HG03439 (cell line): ENCODE data around the gene LBHD2.

Experiments used
- ATAC-seq: cut with Tn5 transposase; IDR thresholded peaks from one replicate; pipeline ENCODE4 v1.9.1; 2021; ENCODE audit warnings: mild to moderate bottlenecking, moderate library complexity; ENCODE audit not compliant: unreplicated experiment

LBHD2 gene

DNA sequence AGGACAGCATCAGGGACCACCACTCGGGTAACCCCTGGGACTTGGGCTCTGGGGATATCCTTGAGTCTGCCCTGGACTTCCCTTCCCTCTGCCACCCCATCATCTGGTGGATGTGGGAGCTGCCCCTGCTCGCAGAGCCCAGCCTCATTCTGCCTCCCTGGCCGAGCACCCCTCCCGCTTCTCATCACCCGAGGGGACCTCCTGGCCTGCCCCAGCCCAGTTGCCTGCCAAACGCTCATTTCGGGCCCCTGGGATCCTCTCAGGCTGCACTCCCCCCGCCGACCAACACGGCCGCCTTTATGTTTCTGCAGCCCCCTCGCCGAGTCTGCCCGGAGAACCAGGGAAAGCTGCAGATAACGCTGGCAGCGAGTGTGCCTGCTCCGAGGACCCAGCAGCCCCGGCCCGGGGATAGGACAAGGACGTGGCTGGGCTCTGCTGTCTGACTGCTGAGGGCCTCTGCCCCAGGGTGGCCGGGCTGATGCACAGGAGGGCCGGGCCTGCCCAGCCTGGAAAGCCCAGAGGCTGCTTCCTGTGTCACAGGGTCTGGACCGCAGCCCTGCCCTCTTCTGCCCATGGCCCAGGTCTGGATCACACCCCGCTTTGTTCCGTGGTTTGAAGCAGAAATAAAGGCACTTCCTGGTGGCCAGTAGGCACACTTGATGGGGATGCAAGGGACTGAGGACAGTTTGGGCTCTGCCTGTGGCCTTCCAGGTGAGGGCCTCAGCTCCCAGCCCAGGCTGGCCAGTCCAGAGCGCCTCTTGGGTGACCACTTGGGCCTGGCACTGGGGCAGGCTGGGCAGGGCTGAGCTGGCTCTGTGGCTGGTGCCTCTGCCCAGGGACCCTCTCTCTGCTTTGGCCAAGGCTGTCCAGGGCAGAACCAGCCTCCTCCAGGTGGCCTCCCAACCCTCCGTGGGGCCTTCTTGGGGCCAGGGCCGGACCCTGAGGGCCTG, 5.7 kb downstream of the LBHD2 start:
- no peak for ATAC-seq

DNA sequence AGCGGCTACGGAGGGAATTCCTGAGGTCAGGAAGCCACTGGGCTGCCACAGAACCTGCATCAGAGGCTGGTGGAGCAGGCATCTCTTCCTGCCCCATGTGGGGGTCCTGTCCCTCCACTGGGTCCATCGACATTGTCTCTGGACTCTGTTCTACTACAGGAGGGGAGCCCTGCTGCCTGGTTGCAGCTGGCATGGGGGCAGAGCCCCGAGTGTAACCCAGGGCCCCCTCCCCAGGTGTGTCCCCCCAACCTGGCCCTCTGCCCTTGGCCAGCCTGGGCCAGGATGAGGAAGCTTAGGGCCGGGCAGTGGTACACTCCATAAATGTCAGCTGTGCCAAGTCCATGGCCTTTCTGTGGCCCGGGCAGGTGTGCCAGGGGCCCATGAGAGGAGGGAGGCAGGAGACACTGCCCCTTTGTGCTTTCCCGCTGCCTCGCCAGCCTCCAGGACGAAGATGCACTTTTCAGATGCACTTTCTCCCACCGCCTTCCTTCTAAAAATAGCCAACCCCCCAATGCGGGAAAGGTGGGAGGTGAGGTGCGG, 6.5 kb downstream of the LBHD2 start:
- no peak for ATAC-seq

- ATAC-seq: peak; percentile 46
Measured at GRCh38 chr14:103091041-103091882, 7.3 kb downstream of the LBHD2 start.

DNA sequence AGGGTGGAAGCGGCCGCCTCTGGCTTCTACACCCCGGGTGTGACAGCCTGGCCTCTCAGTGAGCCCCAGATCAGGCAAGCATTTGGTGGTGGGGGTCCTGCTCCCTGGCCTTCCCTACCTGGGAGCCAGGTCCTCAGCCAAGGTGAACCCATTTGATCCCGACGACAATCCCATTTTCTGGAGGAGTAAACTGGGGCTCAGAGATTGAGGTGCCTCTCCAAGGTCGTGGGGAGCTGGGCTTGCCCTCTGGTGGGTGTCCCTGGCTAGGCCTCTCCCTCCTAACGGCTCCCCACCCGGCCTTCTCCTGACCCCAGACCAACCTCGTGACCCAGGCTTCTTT, 7.8 kb downstream of the LBHD2 start:
- ATAC-seq: peak; percentile 12

DNA sequence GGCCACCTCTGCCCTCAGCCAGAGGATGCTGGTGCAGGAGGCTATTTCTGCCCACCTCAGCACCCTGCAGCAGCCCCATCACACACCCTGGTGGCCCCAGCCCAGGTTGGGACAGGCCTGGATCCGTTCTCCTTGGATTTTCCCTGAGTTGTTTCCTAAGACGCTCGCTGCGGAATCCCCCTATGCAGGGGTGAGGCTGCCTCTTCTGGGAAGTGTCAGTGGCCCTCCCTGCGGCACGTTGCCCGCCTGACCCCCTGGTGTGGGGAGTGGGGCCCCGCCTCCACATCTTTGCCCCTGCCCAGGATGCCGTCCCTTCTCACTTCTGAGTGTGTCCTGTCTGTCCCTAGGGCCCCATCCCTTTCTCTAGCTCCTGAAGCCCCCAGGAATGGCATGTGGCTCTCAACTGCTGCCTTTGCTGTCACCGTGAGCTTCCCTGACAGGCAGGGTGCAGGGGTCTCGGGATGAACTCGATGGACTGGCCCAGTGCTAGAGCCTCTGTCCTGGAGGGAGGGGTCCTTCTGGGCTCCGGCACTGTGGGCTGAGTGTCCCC, 9.9 kb downstream of the LBHD2 start:
- no peak for ATAC-seq

- ATAC-seq: no peak
Measured at GRCh38 chr14:103094406-103095209, 10.6 kb downstream of the LBHD2 start, which contains the start of gene EXOC3L4. TSS of gene EXOC3L4 (plus strand) at chr14:103094725. CDS start at chr14:103100220, 5,495 bp downstream.

GRCh38 chr14:103095210-103095778, 11.3 kb downstream of the LBHD2 start:
- ATAC-seq: no peak

GRCh38 chr14:103096387-103096786, 12.4 kb downstream of the LBHD2 start:
- no peak for ATAC-seq

- no peak for ATAC-seq
Measured at GRCh38 chr14:103097244-103097993, 13.4 kb downstream of the LBHD2 start.

DNA sequence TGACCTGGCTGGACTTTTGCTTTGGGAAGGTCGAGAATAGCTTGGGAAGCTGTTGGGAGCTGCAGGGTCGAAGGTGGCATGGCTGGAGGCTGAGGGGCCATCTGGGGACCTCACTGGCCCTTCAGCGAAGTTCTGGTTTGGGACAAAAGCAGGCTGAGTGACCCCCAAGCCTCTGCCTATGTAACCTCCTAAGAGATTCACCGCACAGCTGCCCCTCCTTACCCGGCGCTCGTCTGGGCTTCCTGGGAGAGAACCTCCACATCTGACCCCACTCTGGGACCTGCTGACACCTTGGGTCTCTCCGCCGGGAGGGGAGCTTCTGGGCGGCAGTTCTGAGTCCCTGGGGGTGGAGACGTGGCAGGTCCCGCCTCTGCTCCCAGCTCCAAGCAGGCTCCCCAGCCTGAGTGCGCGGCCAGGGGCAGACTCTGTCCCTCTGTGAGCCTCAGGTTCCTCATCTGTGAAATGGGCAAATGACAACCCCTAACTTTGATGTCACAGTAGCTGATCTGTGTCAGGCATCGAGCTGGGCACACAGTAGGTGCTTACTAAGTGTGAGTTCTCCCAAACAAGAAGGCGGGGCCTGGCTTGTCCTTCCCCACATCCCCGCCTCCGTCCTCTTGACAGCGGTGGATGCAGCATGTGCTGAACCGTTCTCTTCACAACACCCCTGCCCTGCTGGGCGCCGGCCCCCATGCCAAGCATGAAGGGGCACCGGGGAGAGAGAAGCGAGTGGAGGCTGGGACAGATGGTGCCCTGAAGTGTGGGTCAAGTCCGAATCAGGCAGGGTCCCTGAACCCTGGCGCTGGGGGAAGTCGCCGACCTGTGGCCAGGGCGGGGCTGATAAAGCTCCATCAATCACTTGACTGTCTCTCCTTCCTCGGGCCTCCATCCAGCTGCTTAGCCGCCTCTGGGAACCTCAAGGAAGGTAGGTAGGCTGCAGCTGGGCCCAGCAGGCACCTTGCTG, 14.3 kb downstream of the LBHD2 start:
- no peak for ATAC-seq

DNA sequence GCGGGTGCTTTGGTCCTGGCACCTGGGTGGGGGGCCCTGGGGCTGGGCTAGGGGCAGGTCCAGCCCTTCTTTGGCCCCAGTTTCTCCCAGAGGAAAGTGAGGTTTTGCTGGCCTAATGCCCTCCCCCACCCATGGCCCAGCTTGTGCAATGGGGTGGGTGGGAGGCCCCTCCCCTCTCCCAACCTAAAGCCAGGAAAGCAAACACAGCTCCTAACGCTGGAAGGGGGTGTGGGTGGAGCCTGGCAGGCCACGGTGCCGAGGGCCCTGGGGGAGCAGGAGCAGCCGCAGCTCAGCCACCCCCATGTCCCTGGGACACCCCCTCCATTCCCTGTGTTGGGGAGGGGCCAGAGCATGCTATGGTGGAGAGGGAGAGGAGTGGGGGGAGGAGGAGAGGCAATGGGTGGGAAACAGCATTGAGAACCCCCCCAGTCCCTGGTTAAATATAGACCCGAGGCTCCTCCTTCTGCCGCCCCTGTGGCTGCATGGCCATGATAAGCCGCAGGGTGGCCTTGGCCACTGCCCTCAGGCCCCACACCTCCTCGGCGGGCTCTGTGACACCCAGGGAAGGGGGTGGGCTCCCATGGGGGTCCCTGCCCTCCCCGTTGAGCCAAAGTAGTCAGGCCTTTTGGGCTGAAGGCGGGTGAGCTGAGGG, 15.2 kb downstream of the LBHD2 start:
- no peak for ATAC-seq

DNA sequence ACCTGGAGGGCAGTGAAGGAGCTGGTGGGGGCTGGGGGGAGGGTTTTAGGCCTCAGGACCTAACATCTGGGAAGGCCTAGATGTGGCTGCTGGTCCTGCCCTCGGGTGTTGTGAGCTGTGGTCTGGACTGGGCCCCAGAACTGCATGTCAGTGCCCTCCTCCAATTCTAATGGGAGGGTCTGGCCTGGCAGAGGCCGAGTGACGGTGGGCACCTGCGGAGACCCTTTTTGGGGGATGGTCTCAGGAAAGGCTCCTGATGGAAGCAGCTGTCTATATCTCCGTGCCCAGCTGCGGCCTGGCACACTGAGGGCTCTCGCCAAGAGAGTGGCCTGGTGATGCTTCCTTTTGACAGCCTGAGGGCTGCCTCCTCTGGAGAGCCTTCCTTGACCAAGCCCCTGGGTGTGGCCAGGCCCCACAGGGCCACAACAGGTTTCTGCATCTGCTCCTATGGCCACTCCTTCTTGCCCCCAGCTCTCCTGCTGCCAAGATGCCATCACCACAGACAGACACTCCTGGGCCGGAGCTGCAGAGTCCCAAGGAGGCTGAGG, 15.8 kb downstream of the LBHD2 start:
- no peak for ATAC-seq

- peak; percentile 54 for ATAC-seq
Measured at GRCh38 chr14:103100281-103101121, 16.5 kb downstream of the LBHD2 start.

DNA sequence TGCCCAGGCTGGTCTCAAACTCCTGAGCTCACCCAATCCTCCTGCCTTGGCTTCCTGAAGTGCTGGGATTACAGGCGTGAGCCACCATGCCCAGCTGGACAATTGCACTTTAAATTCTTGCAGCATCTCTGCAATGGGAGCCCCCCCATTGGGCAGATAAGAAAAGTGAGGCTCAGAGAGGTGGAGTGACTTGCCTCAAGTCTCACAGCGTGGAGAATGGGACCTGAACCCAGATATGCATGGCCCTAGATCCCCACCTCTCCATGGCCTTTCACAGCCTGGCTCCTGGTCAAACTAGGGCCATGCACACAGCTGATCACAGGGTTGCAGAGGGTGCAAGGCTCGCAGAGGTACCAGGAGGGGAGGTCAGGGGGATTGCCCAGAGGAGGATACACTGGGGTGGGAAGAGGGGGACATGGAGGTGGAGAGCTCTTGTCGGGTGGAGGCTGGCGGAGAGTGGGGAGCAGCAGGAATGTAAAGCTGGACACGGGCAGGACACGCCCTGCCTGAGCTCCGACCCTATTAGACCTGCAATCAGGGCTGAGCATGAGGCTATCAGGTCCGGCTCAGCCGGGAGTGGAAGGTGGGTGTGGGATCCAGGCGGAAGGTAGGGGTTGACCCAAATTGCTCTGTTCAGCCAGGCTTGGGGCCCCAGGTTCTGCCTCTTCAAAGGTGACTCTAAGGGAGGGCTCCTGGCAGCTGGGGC, 17.4 kb downstream of the LBHD2 start:
- no peak for ATAC-seq

GRCh38 chr14:103101963-103102688, 18.1 kb downstream of the LBHD2 start:
- ATAC-seq: no peak
